ENCODE data around the gene CIDEC.

Gene CIDEC

GRCh38 chr3:9828801-9829755 lies 51.0 kb downstream of the CIDEC start:
- no peaks in the 10 kb centered on the region for H3K9me3 ChIP-seq (ENCODE audit: control insufficient read depth, insufficient read depth, low read length)
- H3K4me1 ChIP-seq (ENCODE audit: insufficient read depth, low read length), result no peaks in the 10 kb centered on the region
- H3K9ac ChIP-seq (ENCODE audit: low read depth, low read length), result no peak overlapping the region
- H3K36me3 ChIP-seq (ENCODE audit: insufficient read depth, low read length), result no peaks in the 10 kb centered on the region

- Histone ChIP-seq H3K9ac (ENCODE audit: low read depth, low read length) (no peak overlapping the region), H3K4me1 (ENCODE audit: insufficient read depth, low read length) (no peaks in the 10 kb centered on the region), H3K9me3 (ENCODE audit: control insufficient read depth, insufficient read depth, low read length) (no peaks in the 10 kb centered on the region), H3K36me3 (ENCODE audit: insufficient read depth, low read length) (no peaks in the 10 kb centered on the region)
These were observed 53.1 kb downstream of the CIDEC start for GRCh38 chr3:9826815-9827573.

- Histone ChIP-seq H3K9me3 (ENCODE audit: control insufficient read depth, insufficient read depth, low read length) (no peaks in the 10 kb centered on the region), H3K9ac (ENCODE audit: low read depth, low read length) (no peak overlapping the region), H3K36me3 (ENCODE audit: insufficient read depth, low read length) (no peaks in the 10 kb centered on the region), H3K4me1 (ENCODE audit: insufficient read depth, low read length) (no peaks in the 10 kb centered on the region)
These were observed 54.5 kb downstream of the CIDEC start for GRCh38 chr3:9825451-9826040.

DNA sequence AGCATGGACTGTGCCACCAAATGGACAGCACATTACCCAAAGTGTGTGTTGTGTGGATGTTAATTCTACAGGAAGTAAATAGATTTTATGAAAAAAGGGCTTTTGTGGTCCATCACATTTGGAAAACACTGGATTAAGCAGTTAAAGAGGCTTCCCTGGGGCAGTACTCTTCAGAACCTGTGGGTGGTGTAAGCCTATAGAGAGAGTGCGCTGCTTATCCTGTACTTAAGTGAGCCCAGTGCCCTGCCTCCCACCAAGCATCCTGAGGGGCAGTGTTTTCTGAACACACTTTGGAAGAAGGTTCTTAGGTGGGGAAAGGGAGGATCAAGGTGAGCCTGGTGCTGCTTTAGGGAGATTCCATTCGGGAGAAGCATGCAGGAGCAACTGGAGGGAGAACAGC lies 59.1 kb downstream of the CIDEC start:
- Histone ChIP-seq H3K36me3 (ENCODE audit: insufficient read depth, low read length) (no peaks in the 10 kb centered on the region), H3K4me1 (ENCODE audit: insufficient read depth, low read length) (no peaks in the 10 kb centered on the region), H3K9me3 (ENCODE audit: control insufficient read depth, insufficient read depth, low read length) (no peaks in the 10 kb centered on the region), H3K9ac (ENCODE audit: low read depth, low read length) (no peak overlapping the region)

GRCh38 chr3:9820543-9820942 lies 59.5 kb downstream of the CIDEC start:
- no peaks in the 10 kb centered on the region for H3K36me3 ChIP-seq (ENCODE audit: insufficient read depth, low read length)
- no peaks in the 10 kb centered on the region for H3K9me3 ChIP-seq (ENCODE audit: control insufficient read depth, insufficient read depth, low read length)
- H3K9ac ChIP-seq (ENCODE audit: low read depth, low read length), result no peak overlapping the region
- no peaks in the 10 kb centered on the region for H3K4me1 ChIP-seq (ENCODE audit: insufficient read depth, low read length)

GRCh38 chr3:9818666-9819335 lies 61.3 kb downstream of the CIDEC start:
- no peaks in the 10 kb centered on the region for H3K4me1 ChIP-seq (ENCODE audit: insufficient read depth, low read length)
- no peak overlapping the region for H3K9ac ChIP-seq (ENCODE audit: low read depth, low read length)
- no peaks in the 10 kb centered on the region for H3K36me3 ChIP-seq (ENCODE audit: insufficient read depth, low read length)
- no peaks in the 10 kb centered on the region for H3K9me3 ChIP-seq (ENCODE audit: control insufficient read depth, insufficient read depth, low read length)

GRCh38 chr3:9817436-9817835 lies 62.6 kb downstream of the CIDEC start:
- Histone ChIP-seq H3K9ac (ENCODE audit: low read depth, low read length) (no peak overlapping the region), H3K4me1 (ENCODE audit: insufficient read depth, low read length) (no peaks in the 10 kb centered on the region), H3K36me3 (ENCODE audit: insufficient read depth, low read length) (no peaks in the 10 kb centered on the region)

More at GRCh38 chr3:9817436-9817835, 62.6 kb downstream of the CIDEC start:
- H3K9me3 ChIP-seq (ENCODE audit: control insufficient read depth, insufficient read depth, low read length), result no peaks in the 10 kb centered on the region

Data from ES-I3 (cell line).